Suprapubic skin (tissue), 4 donors: Measurements from ENCODE around the gene UTP25. TPM values are rescaled to one million over a fixed set of nuclear protein-coding genes. Genes with fewer than 3 reads are reported as not detected.
A peak's percentile ranks its signal among the peaks of the same experiment; 100 is the strongest.

ENCODE experiments used
- DNase-seq, 2 donors: peaks; one replicate each; pipeline ENCODE4 v3.0.0-alpha.2; 2019; ENCODE audit warnings: low spot score in 2 of 2
- H3K27ac ChIP-seq: fragments of 200-600 bp; sonication (generic); one replicate; pipeline ENCODE4 v1.5.1; 2019
- H3K27me3 ChIP-seq: fragments of 200-600 bp; sonication (generic); one replicate; pipeline ENCODE4 v1.5.1; 2019
- H3K36me3 ChIP-seq: fragments of 200-600 bp; sonication (generic); one replicate; pipeline ENCODE4 v1.5.1; 2019
- H3K4me1 ChIP-seq: fragments of 200-600 bp; sonication (generic); one replicate; pipeline ENCODE4 v1.5.1; 2019
- H3K4me3 ChIP-seq: fragments of 200-600 bp; sonication (generic); one replicate; pipeline ENCODE4 v1.5.1; 2019; ENCODE audit warnings: mild to moderate bottlenecking
- H3K9me3 ChIP-seq: fragments of 200-600 bp; sonication (generic); one replicate; pipeline ENCODE4 v1.5.1; 2019
- EP300 ChIP-seq: sonication (generic); formaldehyde crosslinking; IDR thresholded peaks from one replicate; pipeline ENCODE4 v1.6.1; 2017; ENCODE audit warnings: antibody characterized with exemption
- POLR2A ChIP-seq, 2 donors: fragments of 450-650 bp; IDR thresholded peaks; one replicate each; pipeline ENCODE4 v1.6.1; 2017; ENCODE audit warnings: antibody characterized with exemption in 2 of 2, mild to moderate bottlenecking in 2 of 2, moderate library complexity in 2 of 2
- POLR2AphosphoS5 ChIP-seq, 3 donors: sonication (generic); formaldehyde crosslinking; IDR thresholded peaks; one replicate each; pipeline ENCODE4 v1.6.1; 2017; ENCODE audit warnings: antibody characterized with exemption in 3 of 3
- WGBS: methylation state at CpG from one replicate; pipeline ENCODE4 v1.1.5; 2018; 5-methylcytosine and 5-hydroxymethylcytosine counted together
- total RNA-seq, 4 donors: library from RNA; depleted of rRNA; stranded (reverse); fragments of >200 nt; gene quantifications; one replicate each; pipeline ENCODE4 v1.1.0, GENCODE V29; 2016
- TF ChIP-seq, protein P1 (sequence below), 2 donors: fragments of 200-600 bp in 1 of 2; fragments of 450-650 bp in 1 of 2; sonication (generic) in 1 of 2; IDR thresholded peaks; one replicate each; pipeline ENCODE4 v1.5.1; 2016 to 2019; ENCODE audit warnings: antibody characterized with exemption in 2 of 2, mild to moderate bottlenecking in 1 of 2, moderate library complexity in 1 of 2

Gene UTP25
- total RNA-seq, 4 donors from 2014 or later: 9.6 to 17.9 (median 11.6) TPM

DNA sequence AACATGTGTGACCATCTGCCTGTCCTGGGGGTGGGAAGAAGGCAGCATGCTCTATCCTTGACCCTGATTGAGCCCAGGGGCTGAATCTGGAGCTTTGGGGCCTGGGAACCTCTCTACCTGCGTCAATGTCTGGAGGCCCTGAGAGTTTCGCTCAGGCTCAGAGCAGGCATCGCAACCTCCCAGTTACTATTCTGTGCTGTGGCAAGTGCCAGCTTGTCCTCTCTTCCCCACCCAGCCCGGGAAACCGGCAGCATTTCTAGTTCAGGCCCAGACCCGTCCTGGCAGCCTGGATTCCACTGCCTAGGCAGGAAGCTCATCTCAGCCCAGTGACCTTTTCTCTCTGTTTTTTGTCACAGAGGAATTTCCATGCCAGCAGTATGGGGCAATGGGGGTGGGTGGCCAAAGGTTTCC, 11.8 kb upstream of the UTP25 start:
- Histone ChIP-seq H3K36me3 (no peaks in the 10 kb centered on the region), H3K27me3 (no peaks in the 10 kb centered on the region), H3K4me1 (peaks cover 28% of the 10 kb centered on the region), H3K4me3 (peak overlapping the region; percentile 12), H3K9me3 (no peaks in the 10 kb centered on the region), H3K27ac (peak overlapping the region; percentile 93)
- WGBS: 53% methylated on average over 3 of the region's 6 CpGs
- TF ChIP-seq EP300: no peak
- TF ChIP-seq POLR2AphosphoS5 (IDR thresholded peaks at IDR 0.05): peak in 1 of 3 donors; percentile 78
- peak; percentile 80 to 83 for DNase-seq

DNA sequence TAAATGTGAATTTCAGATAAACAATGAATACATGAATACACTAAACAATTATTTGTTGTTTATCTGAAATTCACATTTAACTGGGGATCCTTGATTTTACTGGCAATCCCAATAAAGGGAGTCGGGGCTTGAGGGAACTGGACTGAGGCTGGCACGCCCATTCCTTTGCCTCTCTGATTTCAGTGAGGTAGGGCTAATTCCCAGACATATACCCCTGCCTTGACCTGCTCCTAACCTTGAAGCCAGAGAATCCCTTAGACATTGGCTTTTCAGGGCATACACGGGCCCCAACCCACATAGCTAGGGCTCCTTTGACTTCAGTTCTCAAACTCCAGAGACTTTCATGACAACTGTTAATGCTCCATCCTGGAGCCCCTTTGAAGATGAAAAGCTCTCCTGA, 10.8 kb upstream of the UTP25 start:
- Histone ChIP-seq H3K4me3 (no peak overlapping the region), H3K9me3 (no peaks in the 10 kb centered on the region), H3K27me3 (no peaks in the 10 kb centered on the region), H3K36me3 (no peaks in the 10 kb centered on the region), H3K4me1 (peaks cover 28% of the 10 kb centered on the region), H3K27ac (peak overlapping the region; percentile 93)
- 70% methylated on average over 3 of the region's 3 CpGs for WGBS
- TF ChIP-seq POLR2A (IDR thresholded peaks at IDR 0.05) (no peak), EP300 (no peak), POLR2AphosphoS5 (IDR thresholded peaks at IDR 0.05) (no peak)
- TF ChIP-seq, protein P1, sequence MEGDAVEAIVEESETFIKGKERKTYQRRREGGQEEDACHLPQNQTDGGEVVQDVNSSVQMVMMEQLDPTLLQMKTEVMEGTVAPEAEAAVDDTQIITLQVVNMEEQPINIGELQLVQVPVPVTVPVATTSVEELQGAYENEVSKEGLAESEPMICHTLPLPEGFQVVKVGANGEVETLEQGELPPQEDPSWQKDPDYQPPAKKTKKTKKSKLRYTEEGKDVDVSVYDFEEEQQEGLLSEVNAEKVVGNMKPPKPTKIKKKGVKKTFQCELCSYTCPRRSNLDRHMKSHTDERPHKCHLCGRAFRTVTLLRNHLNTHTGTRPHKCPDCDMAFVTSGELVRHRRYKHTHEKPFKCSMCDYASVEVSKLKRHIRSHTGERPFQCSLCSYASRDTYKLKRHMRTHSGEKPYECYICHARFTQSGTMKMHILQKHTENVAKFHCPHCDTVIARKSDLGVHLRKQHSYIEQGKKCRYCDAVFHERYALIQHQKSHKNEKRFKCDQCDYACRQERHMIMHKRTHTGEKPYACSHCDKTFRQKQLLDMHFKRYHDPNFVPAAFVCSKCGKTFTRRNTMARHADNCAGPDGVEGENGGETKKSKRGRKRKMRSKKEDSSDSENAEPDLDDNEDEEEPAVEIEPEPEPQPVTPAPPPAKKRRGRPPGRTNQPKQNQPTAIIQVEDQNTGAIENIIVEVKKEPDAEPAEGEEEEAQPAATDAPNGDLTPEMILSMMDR (IDR thresholded peaks at IDR 0.05): no peak
- DNase-seq: no peak

DNA sequence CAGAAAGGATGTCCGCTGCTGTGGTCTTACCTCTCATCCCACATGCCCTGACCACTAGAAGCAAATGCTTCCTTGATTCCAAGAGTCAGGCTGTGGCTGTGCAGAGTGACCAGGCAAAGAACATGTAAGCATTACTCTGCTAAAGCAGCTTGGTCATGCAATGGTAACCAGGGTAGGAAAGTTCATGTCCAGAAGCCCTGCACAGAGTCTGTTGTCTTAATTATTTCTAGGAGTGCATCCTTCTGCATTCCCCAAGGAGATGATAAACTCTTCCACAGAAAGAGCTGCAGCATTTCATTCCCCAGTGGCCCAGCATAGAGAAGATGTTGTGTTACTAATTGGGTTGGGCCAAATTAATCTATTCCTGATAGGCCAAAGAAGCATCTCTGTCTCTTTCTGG, 10.1 kb upstream of the UTP25 start:
- TF ChIP-seq, protein P1 (IDR thresholded peaks at IDR 0.05): no peak
- TF ChIP-seq POLR2A (IDR thresholded peaks at IDR 0.05) (no peak), POLR2AphosphoS5 (IDR thresholded peaks at IDR 0.05) (no peak), EP300 (no peak)
- Histone ChIP-seq H3K27ac (no peak overlapping the region), H3K27me3 (no peaks in the 10 kb centered on the region), H3K9me3 (no peaks in the 10 kb centered on the region), H3K4me3 (no peak overlapping the region), H3K36me3 (no peaks in the 10 kb centered on the region), H3K4me1 (peaks cover 28% of the 10 kb centered on the region)
- DNase-seq: no peak
- 92% methylated on average over 1 of the region's 1 CpG for WGBS

DNA sequence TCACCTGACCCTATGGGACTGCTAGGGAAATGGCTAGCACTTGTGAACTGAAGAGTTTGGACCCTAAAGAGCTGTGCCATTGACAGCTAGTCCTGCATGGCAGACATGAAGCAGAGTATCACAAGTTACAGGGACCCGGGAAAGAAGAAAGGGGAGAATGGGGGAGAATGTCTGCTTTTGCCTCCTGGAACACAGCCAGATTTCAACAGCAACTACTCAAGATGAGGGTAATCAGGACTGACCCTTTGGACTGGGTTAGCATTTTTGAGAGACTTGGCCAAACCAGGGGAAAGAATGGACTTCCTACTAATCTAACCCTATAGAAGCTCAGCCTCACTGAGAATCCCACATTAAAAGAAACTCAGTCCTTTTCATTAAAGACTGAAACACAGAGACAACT, 8.7 kb upstream of the UTP25 start:
- 76% methylated on average over 1 of the region's 1 CpG for WGBS
- DNase-seq: no peak
- Histone ChIP-seq H3K27me3 (no peaks in the 10 kb centered on the region), H3K27ac (no peak overlapping the region), H3K36me3 (no peaks in the 10 kb centered on the region), H3K9me3 (no peaks in the 10 kb centered on the region), H3K4me1 (peaks cover 39% of the 10 kb centered on the region), H3K4me3 (no peak overlapping the region)
- no peak for TF ChIP-seq POLR2A (IDR thresholded peaks at IDR 0.05)
- TF ChIP-seq EP300: no peak
- no peak for TF ChIP-seq POLR2AphosphoS5 (IDR thresholded peaks at IDR 0.05)
- TF ChIP-seq, protein P1 (IDR thresholded peaks at IDR 0.05): no peak

DNA sequence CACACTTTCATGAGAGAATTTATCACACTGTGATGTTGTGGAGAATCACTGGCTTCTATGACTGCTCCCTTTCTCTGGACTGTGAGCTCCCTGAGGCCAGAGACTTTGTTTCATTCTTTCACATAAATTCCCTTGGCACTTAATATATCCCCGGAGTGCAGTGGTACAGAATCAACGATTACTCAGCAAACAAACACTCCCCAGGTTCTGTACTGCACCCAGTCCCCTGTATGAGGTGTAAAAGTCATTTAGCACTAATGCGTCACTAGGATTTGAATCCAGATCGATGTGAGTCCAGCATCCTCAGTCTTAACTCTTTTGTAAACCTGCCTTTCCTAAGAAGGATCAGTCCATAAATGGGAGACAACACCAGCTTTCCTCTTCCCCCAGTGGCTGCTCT, 6.8 kb upstream of the UTP25 start:
- Histone ChIP-seq H3K4me1 (peaks cover 31% of the 10 kb centered on the region), H3K36me3 (no peaks in the 10 kb centered on the region), H3K27me3 (no peaks in the 10 kb centered on the region), H3K4me3 (no peak overlapping the region), H3K9me3 (no peaks in the 10 kb centered on the region), H3K27ac (no peak overlapping the region)
- DNase-seq: no peak
- WGBS: 55% methylated on average over 4 of the region's 4 CpGs
- TF ChIP-seq POLR2AphosphoS5 (IDR thresholded peaks at IDR 0.05) (no peak), POLR2A (IDR thresholded peaks at IDR 0.05) (no peak), EP300 (no peak)
- TF ChIP-seq, protein P1 (IDR thresholded peaks at IDR 0.05): no peak

DNA sequence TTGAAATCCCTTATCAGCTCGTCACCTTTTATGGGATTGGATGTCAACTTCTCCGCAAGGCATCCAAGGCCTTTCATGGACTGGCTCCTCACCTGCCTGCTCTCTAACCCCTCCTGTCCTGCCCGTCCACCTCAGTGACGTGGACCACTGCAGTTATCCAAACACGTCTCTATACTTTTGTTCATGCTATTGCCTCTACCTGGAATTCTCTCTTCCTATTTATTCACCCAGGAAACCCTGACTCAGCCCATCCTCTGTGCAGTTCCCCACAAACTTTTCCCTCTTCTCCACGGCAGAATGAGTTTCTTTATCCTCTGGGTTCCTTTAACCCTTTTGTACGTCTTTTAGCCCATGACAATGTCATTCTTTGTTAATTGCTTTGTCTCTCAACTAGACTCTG, 5.1 kb upstream of the UTP25 start:
- no peak for DNase-seq
- H3K4me3 ChIP-seq: no peak overlapping the region
- 56% methylated on average over 7 of the region's 7 CpGs for WGBS
- no peaks in the 10 kb centered on the region for H3K9me3 ChIP-seq
- H3K4me1 ChIP-seq: peaks cover 36% of the 10 kb centered on the region
- H3K27ac ChIP-seq: peak overlapping the region; percentile 75
- H3K36me3 ChIP-seq: no peaks in the 10 kb centered on the region
- TF ChIP-seq, protein P1 (IDR thresholded peaks at IDR 0.05): no peak
- no peak for TF ChIP-seq EP300
- no peak for TF ChIP-seq POLR2A (IDR thresholded peaks at IDR 0.05)
- TF ChIP-seq POLR2AphosphoS5 (IDR thresholded peaks at IDR 0.05): no peak
- no peaks in the 10 kb centered on the region for H3K27me3 ChIP-seq
